RWPE2 (cell line): ENCODE data around the gene RGL1.

Experiments
- ATAC-seq: fragments of 200-7000 bp; cut with Tn5 transposase; 3 replicates; pipeline ENCODE4 v1.9.1; 2021; ENCODE audit warnings: low read depth
- DNase-seq: peaks from one replicate; pipeline ENCODE4 v3.0.0-alpha.2; 2020; ENCODE audit warnings: low spot score
- H3K27ac ChIP-seq: fragments of 450-650 bp; 2 replicates; pipeline ENCODE4 v1.5.1; 2017; ENCODE audit warnings: mild to moderate bottlenecking; ENCODE audit not compliant: poor library complexity, severe bottlenecking
- H3K27me3 ChIP-seq: fragments of 250-450 bp; sonication (Bioruptor Pico); 2 replicates; pipeline ENCODE4 v1.5.1; 2021; ENCODE audit warnings: mild to moderate bottlenecking, moderate library complexity; ENCODE audit not compliant: insufficient read depth, poor library complexity, severe bottlenecking
- H3K36me3 ChIP-seq: fragments of 250-450 bp; sonication (Bioruptor Pico); 2 replicates; pipeline ENCODE4 v1.5.1; 2020; ENCODE audit warnings: low read depth, mild to moderate bottlenecking, moderate library complexity
- H3K4me1 ChIP-seq: fragments of 250-450 bp; sonication (Bioruptor Pico); 2 replicates; pipeline ENCODE4 v1.5.1; 2021; ENCODE audit warnings: mild to moderate bottlenecking, moderate library complexity; ENCODE audit not compliant: insufficient read depth, poor library complexity, severe bottlenecking
- H3K4me3 ChIP-seq: fragments of 250-450 bp; sonication (Bioruptor Pico); 2 replicates; pipeline ENCODE4 v1.5.1; 2021; ENCODE audit warnings: mild to moderate bottlenecking, moderate library complexity; ENCODE audit not compliant: severe bottlenecking
- H3K9me3 ChIP-seq: fragments of 250-450 bp; sonication (Bioruptor Pico); 2 replicates; pipeline ENCODE4 v1.5.1; 2021; ENCODE audit warnings: mild to moderate bottlenecking, moderate library complexity; ENCODE audit not compliant: severe bottlenecking
- CTCF ChIP-seq: fragments of 450-650 bp; IDR thresholded peaks from one replicate; pipeline ENCODE4 v1.5.1; 2017; ENCODE audit warnings: mild to moderate bottlenecking, moderate library complexity; ENCODE audit not compliant: poor library complexity, severe bottlenecking

Gene RGL1

GRCh38 chr1:183942933-183943693 lies 138.2 kb downstream of the RGL1 start:
- Histone ChIP-seq H3K4me1 (no peaks in the 10 kb centered on the region), H3K4me3 (no peak overlapping the region), H3K27me3 (no peaks in the 10 kb centered on the region), H3K27ac (no peak overlapping the region), H3K9me3 (no peaks in the 10 kb centered on the region), H3K36me3 (no peaks in the 10 kb centered on the region)
- DNase-seq (no peak), ATAC-seq (peak; percentile 93)
- TF ChIP-seq CTCF = no peak

GRCh38 chr1:183945428-183946319 lies 140.8 kb downstream of the RGL1 start:
- Histone ChIP-seq H3K9me3 (no peaks in the 10 kb centered on the region), H3K4me1 (no peaks in the 10 kb centered on the region), H3K27me3 (no peaks in the 10 kb centered on the region), H3K36me3 (no peaks in the 10 kb centered on the region), H3K4me3 (no peak overlapping the region), H3K27ac (no peak overlapping the region)
- TF ChIP-seq CTCF = no peak
- no peak for ATAC-seq
- no peak for DNase-seq

- Histone ChIP-seq H3K36me3 (no peaks in the 10 kb centered on the region), H3K4me3 (no peak overlapping the region), H3K9me3 (no peaks in the 10 kb centered on the region), H3K27ac (no peak overlapping the region), H3K27me3 (no peaks in the 10 kb centered on the region), H3K4me1 (no peaks in the 10 kb centered on the region)
- DNase-seq (no peak), ATAC-seq (no peak)
- no peak for TF ChIP-seq CTCF
Observed at GRCh38 chr1:183946320-183946613, 141.3 kb downstream of the RGL1 start.

- no peak overlapping the region for H3K4me3 ChIP-seq
- no peaks in the 10 kb centered on the region for H3K36me3 ChIP-seq
- DNase-seq = no peak
- H3K27me3 ChIP-seq = no peaks in the 10 kb centered on the region
- H3K27ac ChIP-seq = no peak overlapping the region
- H3K9me3 ChIP-seq = no peaks in the 10 kb centered on the region
- ATAC-seq = no peak
- H3K4me1 ChIP-seq = no peaks in the 10 kb centered on the region
- TF ChIP-seq CTCF = no peak
Observed at GRCh38 chr1:183947988-183948387, 143.1 kb downstream of the RGL1 start.
